ENCODE measurements around the gene TAS2R40.

Gene TAS2R40

GRCh38 chr7:143181349-143181748, 40.5 kb upstream of the TAS2R40 start:
- H3K27me3 ChIP-seq (ENCODE audit: insufficient read depth, low read depth) = no peaks in the 10 kb centered on the region
- H3K4me3 ChIP-seq (IDR thresholded peaks at IDR 0.05; ENCODE audit: insufficient read depth, low read depth, low read length) = no peak overlapping the region
- H3K4me1 ChIP-seq (ENCODE audit: low read depth, poor library complexity, severe bottlenecking) = no peaks in the 10 kb centered on the region
- no peaks in the 10 kb centered on the region for H3K79me2 ChIP-seq (ENCODE audit: insufficient read depth, low read depth)
- H3K4me2 ChIP-seq = no peak overlapping the region
- no peak for TF ChIP-seq CTCF (conservative IDR thresholded peaks at IDR 0.05; ENCODE audit: low read depth, low read length)
- no peak overlapping the region for H3K27ac ChIP-seq
- no peaks in the 10 kb centered on the region for H4K20me1 ChIP-seq (ENCODE audit: insufficient read depth)
- no peaks in the 10 kb centered on the region for H3K36me3 ChIP-seq (ENCODE audit: insufficient read depth)
- no peak overlapping the region for H2AFZ ChIP-seq (ENCODE audit: low read depth)
- no peak overlapping the region for H3K9ac ChIP-seq

- no peak within 1 kb of the TSS for H3K4me2 ChIP-seq
- H3K27ac ChIP-seq = no peak within 1 kb of the TSS
- no peaks in the 10 kb centered on the region for H3K79me2 ChIP-seq (ENCODE audit: insufficient read depth, low read depth)
- no peak within 1 kb of the TSS for H3K9ac ChIP-seq
- H3K27me3 ChIP-seq (ENCODE audit: insufficient read depth, low read depth) = no peaks in the 10 kb centered on the region
- no peak within 1 kb of the TSS for H2AFZ ChIP-seq (ENCODE audit: low read depth)
- TF ChIP-seq CTCF (conservative IDR thresholded peaks at IDR 0.05; ENCODE audit: low read depth, low read length) = no peak
- no peaks in the 10 kb centered on the region for H4K20me1 ChIP-seq (ENCODE audit: insufficient read depth)
- H3K36me3 ChIP-seq (ENCODE audit: insufficient read depth) = no peaks in the 10 kb centered on the region
- no peaks in the 10 kb centered on the region for H3K4me1 ChIP-seq (ENCODE audit: low read depth, poor library complexity, severe bottlenecking)
- no peak within 1 kb of the TSS for H3K4me3 ChIP-seq (IDR thresholded peaks at IDR 0.05; ENCODE audit: insufficient read depth, low read depth, low read length)
Observed at GRCh38 chr7:143183024-143183423, 38.8 kb upstream of the TAS2R40 start, which contains the start of gene TAS2R39. Gene TAS2R39 (plus strand): TSS chr7:143183419. CDS start chr7:143183419, 0 bp downstream.

GRCh38 chr7:143185551-143185950, 36.3 kb upstream of the TAS2R40 start:
- no peak for TF ChIP-seq CTCF (conservative IDR thresholded peaks at IDR 0.05; ENCODE audit: low read depth, low read length)
- H3K4me3 ChIP-seq (IDR thresholded peaks at IDR 0.05; ENCODE audit: insufficient read depth, low read depth, low read length) = no peak overlapping the region
- H3K27me3 ChIP-seq (ENCODE audit: insufficient read depth, low read depth) = no peaks in the 10 kb centered on the region
- no peak overlapping the region for H3K27ac ChIP-seq
- H3K4me1 ChIP-seq (ENCODE audit: low read depth, poor library complexity, severe bottlenecking) = no peaks in the 10 kb centered on the region
- no peaks in the 10 kb centered on the region for H4K20me1 ChIP-seq (ENCODE audit: insufficient read depth)
- no peak overlapping the region for H3K4me2 ChIP-seq
- H2AFZ ChIP-seq (ENCODE audit: low read depth) = no peak overlapping the region
- no peak overlapping the region for H3K9ac ChIP-seq
- no peaks in the 10 kb centered on the region for H3K36me3 ChIP-seq (ENCODE audit: insufficient read depth)
- H3K79me2 ChIP-seq (ENCODE audit: insufficient read depth, low read depth) = no peaks in the 10 kb centered on the region

GRCh38 chr7:143188994-143189393, 32.8 kb upstream of the TAS2R40 start:
- Histone ChIP-seq H3K4me1 (ENCODE audit: low read depth, poor library complexity, severe bottlenecking) (no peaks in the 10 kb centered on the region), H3K79me2 (ENCODE audit: insufficient read depth, low read depth) (no peaks in the 10 kb centered on the region), H3K4me2 (no peak overlapping the region), H3K9ac (no peak overlapping the region), H3K27ac (no peak overlapping the region), H4K20me1 (ENCODE audit: insufficient read depth) (no peaks in the 10 kb centered on the region), H3K4me3 (IDR thresholded peaks at IDR 0.05; ENCODE audit: insufficient read depth, low read depth, low read length) (no peak overlapping the region), H3K36me3 (ENCODE audit: insufficient read depth) (no peaks in the 10 kb centered on the region), H3K27me3 (ENCODE audit: insufficient read depth, low read depth) (no peaks in the 10 kb centered on the region), H2AFZ (ENCODE audit: low read depth) (no peak overlapping the region)
- no peak for TF ChIP-seq CTCF (conservative IDR thresholded peaks at IDR 0.05; ENCODE audit: low read depth, low read length)
